ENCODE measurements around the gene FOS. TPM values are rescaled to one million over a fixed set of nuclear protein-coding genes. Genes with fewer than 3 reads are reported as not detected.

Gene FOS
- total and polyA plus RNA-seq, 2 of the 4 experiments (the other 2 are of a cell fraction): 53.6 to 171 TPM

DNA sequence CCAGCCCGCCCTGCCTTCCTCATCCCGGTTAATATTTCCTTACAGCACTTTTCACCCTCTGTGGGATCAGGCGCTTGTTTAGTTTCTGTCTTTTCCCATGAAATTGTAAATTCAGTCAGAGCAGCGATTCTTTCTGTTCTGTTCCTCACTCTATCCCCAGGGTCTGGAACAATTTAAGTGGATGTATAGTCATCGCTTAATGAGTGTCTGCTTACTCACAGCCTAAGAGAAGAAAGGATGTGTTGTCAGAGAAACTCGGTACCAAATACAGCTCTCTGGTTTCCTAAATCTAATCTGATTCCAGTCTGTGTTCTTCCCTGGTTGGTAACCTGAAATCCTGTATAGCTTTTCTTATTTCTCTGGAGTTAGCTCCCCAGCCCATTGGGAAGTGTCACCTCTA, 44.9 kb downstream of the FOS start:
- H3K9me1 ChIP-seq (ENCODE audit: insufficient read depth, low read length): no peaks in the 10 kb centered on the region
- POLR2A ChIA-PET (ENCODE audit: unreplicated experiment): no interaction called here
- H3K27ac ChIP-seq (ENCODE audit: insufficient read depth, low read length): no peak overlapping the region
- no peak overlapping the region for H2BK15ac ChIP-seq (ENCODE audit: low read depth, low read length)
- peaks cover 4% of the 10 kb centered on the region for H3K9me3 ChIP-seq (ENCODE audit: control insufficient read depth, insufficient read depth, low read length)
- no peak overlapping the region for H2AK9ac ChIP-seq (replicated peaks; ENCODE audit: low read depth, low read length, poor library complexity)
- DNase-seq: peak; percentile 27
- 40% methylated on average over 1 of the region's 6 CpGs; no CpG with 5 or more reads in 1 of the 2 experiments for WGBS, 2 experiments (ENCODE audit: extremely low coverage in 2 of 2, insufficient read length in 1 of 2)
- no peak overlapping the region for H3K18ac ChIP-seq (ENCODE audit: low read depth, low read length)
- no peak overlapping the region for H2BK5ac ChIP-seq (ENCODE audit: low read depth, low read length, poor library complexity, severe bottlenecking)
- intact Hi-C loops (cut with micrococcal nuclease) (no loop called here), dilution Hi-C loops (cut with HindIII; ENCODE audit: low sequenced_read_pairs, unreplicated experiment) (loop anchor here (25.0 kb wide), 1 partner anchor 186 kb away; the partner anchor contains the start of gene NEK9), in situ Hi-C loops (cut with MboI; ENCODE audit: low sequenced_read_pairs) (no loop called here)
- H3K4ac ChIP-seq (ENCODE audit: low read depth, low read length): no peak overlapping the region
- H4K8ac ChIP-seq (ENCODE audit: low read depth in 2 of 2, low read length in 2 of 2): no peak overlapping the region
- CTCF ChIA-PET: interaction anchor here (1.4 kb wide), 1 partner anchor 79 kb away, joined by 4 read pairs; no protein-coding TSS in a partner anchor
- H2AFZ ChIP-seq (replicated peaks; ENCODE audit: low read length, poor library complexity): no peak overlapping the region
- H3K4me1 ChIP-seq (ENCODE audit: control insufficient read depth, insufficient read depth, low read length): no peaks in the 10 kb centered on the region
- no peak overlapping the region for H3K4me3 ChIP-seq (ENCODE audit: insufficient read depth, low read depth, low read length)
- TF ChIP-seq CEBPB (IDR thresholded peaks at IDR 0.05; ENCODE audit: low read depth, low read length): no peak
- TF ChIP-seq, protein P1, sequence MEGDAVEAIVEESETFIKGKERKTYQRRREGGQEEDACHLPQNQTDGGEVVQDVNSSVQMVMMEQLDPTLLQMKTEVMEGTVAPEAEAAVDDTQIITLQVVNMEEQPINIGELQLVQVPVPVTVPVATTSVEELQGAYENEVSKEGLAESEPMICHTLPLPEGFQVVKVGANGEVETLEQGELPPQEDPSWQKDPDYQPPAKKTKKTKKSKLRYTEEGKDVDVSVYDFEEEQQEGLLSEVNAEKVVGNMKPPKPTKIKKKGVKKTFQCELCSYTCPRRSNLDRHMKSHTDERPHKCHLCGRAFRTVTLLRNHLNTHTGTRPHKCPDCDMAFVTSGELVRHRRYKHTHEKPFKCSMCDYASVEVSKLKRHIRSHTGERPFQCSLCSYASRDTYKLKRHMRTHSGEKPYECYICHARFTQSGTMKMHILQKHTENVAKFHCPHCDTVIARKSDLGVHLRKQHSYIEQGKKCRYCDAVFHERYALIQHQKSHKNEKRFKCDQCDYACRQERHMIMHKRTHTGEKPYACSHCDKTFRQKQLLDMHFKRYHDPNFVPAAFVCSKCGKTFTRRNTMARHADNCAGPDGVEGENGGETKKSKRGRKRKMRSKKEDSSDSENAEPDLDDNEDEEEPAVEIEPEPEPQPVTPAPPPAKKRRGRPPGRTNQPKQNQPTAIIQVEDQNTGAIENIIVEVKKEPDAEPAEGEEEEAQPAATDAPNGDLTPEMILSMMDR (conservative IDR thresholded peaks at IDR 0.05; ENCODE audit: low read depth, low read length): no peak
- no peak for TF ChIP-seq SMC3 (IDR thresholded peaks at IDR 0.05; ENCODE audit: low read depth, low read length)
- no peak for TF ChIP-seq RCOR1 (IDR thresholded peaks at IDR 0.05; ENCODE audit: insufficient replicate concordance, low read length)
- TF ChIP-seq NFE2L2 (IDR thresholded peaks at IDR 0.05; ENCODE audit: low read depth, low read length): no peak
- no peak for TF ChIP-seq RFX5 (IDR thresholded peaks at IDR 0.05; ENCODE audit: low read depth, low read length)
- TF ChIP-seq RAD21 (IDR thresholded peaks at IDR 0.05; ENCODE audit: low read length): no peak
- no peak for TF ChIP-seq MXI1 (IDR thresholded peaks at IDR 0.05; ENCODE audit: borderline replicate concordance, low read depth, low read length)
- H4K20me1 ChIP-seq (ENCODE audit: insufficient read depth, low read length): no peaks in the 10 kb centered on the region; the same call in 1 of the 2 replicates
- no peak overlapping the region for H3K4me2 ChIP-seq (ENCODE audit: low read depth, low read length)
- H2BK20ac ChIP-seq (ENCODE audit: low read depth, low read length): no peak overlapping the region
- H3K9ac ChIP-seq (ENCODE audit: low read depth, low read length): no peak overlapping the region
- H2BK120ac ChIP-seq (ENCODE audit: low read depth, low read length): no peak overlapping the region
- no peak overlapping the region for H3K14ac ChIP-seq (replicated peaks; ENCODE audit: low read depth, low read length)
- H3K36me3 ChIP-seq (ENCODE audit: control insufficient read depth, insufficient read depth, low read length): no peaks in the 10 kb centered on the region
- BruUV-seq (replicated peaks): no TSS peak
- H3K79me1 ChIP-seq (ENCODE audit: low read depth in 1 of 2, low read length in 2 of 2): no peaks in the 10 kb centered on the region
- peaks cover 44% of the 10 kb centered on the region for H3K27me3 ChIP-seq (ENCODE audit: control insufficient read depth, insufficient read depth, low read length)
- no peak overlapping the region for H3K23ac ChIP-seq (ENCODE audit: low read depth, low read length)
- H4K91ac ChIP-seq (ENCODE audit: insufficient read depth, low read depth, low read length): no peak overlapping the region
- no peak overlapping the region for H4K5ac ChIP-seq (ENCODE audit: low read depth, low read length)
- no peak for ATAC-seq (ENCODE audit: low read depth)
- H3K56ac ChIP-seq (ENCODE audit: extremely low read depth, insufficient read depth, low read length): no peak overlapping the region
- no peak overlapping the region for H2AK5ac ChIP-seq (ENCODE audit: low read depth, low read length)

Data from IMR-90 (cell line).